A549 (cell line): Measurements from ENCODE around the gene AVPI1. TPM values are rescaled to one million over a fixed set of nuclear protein-coding genes. Genes with fewer than 3 reads are reported as not detected.
A peak's percentile ranks its signal among the peaks of the same experiment; 100 is the strongest.

Experiments
- ATAC-seq, 2 experiments: fragments of 200-7000 bp in 1 of 2; fragments of >200 bp in 1 of 2; cut with Nextera tagmentation in 1 of 2; cut with Tn5 transposase in 1 of 2; 3 replicates each; pipeline versions ENCODE4 v1.8.0 to v1.9.1; 2018 to 2020; ENCODE audit warnings: mild to moderate bottlenecking in 1 of 2, moderate library complexity in 1 of 2
- CTCF ChIA-PET: fragments of 300-600 bp; sonication (Branson Sonifier 250); formaldehyde crosslinking; extraction: SDS; loops from one replicate; lab custom pipeline; 2021; ENCODE audit warnings: antibody characterized with exemption, inconsistent platforms; lab: Yijun Ruan, JAX
- POLR2A ChIA-PET: fragments of 350-600 bp; formaldehyde crosslinking; extraction: SDS; loops from one replicate; lab custom pipeline; 2021; ENCODE audit warnings: antibody characterized with exemption, inconsistent platforms; lab: Yijun Ruan, JAX
- DNase-seq, 2 experiments: peaks; one replicate each; pipeline versions ENCODE4 v3.0.0 to v3.0.0-alpha.2; 2011 to 2016; ENCODE audit warnings: low read depth in 1 of 2, low spot score in 1 of 2
- FAIRE-seq: peaks from 2 replicates; lab custom pipeline; 2011; peaks lifted over from hg19 to GRCh38; lab: Jason Lieb, UNC
- H3K27ac ChIP-seq, 2 experiments: fragments of >200 bp; sonication (Bioruptor Twin); formaldehyde crosslinking; 3 replicates each; pipeline ENCODE4 v1.5.1; 2016 to 2017
- H3K4me1 ChIP-seq: fragments of >200 bp; sonication (Bioruptor Twin); formaldehyde crosslinking; 3 replicates; pipeline ENCODE4 v1.6.1; 2016
- H3K4me2 ChIP-seq: fragments of >200 bp; sonication (Bioruptor Twin); formaldehyde crosslinking; 3 replicates; pipeline ENCODE4 v1.6.1; 2016
- H3K4me3 ChIP-seq: fragments of >200 bp; sonication (Bioruptor Twin); formaldehyde crosslinking; 3 replicates; pipeline ENCODE4 v1.5.1; 2016
- H3K9me3 ChIP-seq: fragments of >200 bp; sonication (Bioruptor Twin); formaldehyde crosslinking; 3 replicates; pipeline ENCODE4 v1.6.1; 2016
- CBX8 ChIP-seq: fragments of 200-600 bp; sonication (generic); IDR thresholded peaks from 2 replicates; pipeline ENCODE4 v1.6.1; 2016
- CHD2 ChIP-seq: fragments of 150-350 bp; IDR thresholded peaks from 2 replicates; pipeline ENCODE4 v1.6.1; 2014; ENCODE audit warnings: low read length; ENCODE audit not compliant: partially characterized antibody
- E2F6 ChIP-seq: IDR thresholded peaks from 2 replicates; pipeline ENCODE4 v1.6.1; 2012; ENCODE audit warnings: low read depth, borderline replicate concordance
- EHMT2 ChIP-seq: fragments of 200-600 bp; sonication (generic); IDR thresholded peaks from 2 replicates; pipeline ENCODE4 v1.6.1; 2016; ENCODE audit warnings: antibody characterized with exemption, low read depth, mild to moderate bottlenecking, moderate library complexity
- ELK1 ChIP-seq: fragments of 150-350 bp; IDR thresholded peaks from 2 replicates; pipeline ENCODE4 v1.6.1; 2014; ENCODE audit warnings: low read depth, mild to moderate bottlenecking, low read length
- FOSL2 ChIP-seq, 2 experiments: fragments of 450-650 bp in 1 of 2; fragments of >200 bp in 1 of 2; sonication (Bioruptor Twin) in 1 of 2; formaldehyde crosslinking; IDR thresholded peaks; 2 replicates each; pipeline versions ENCODE4 v1.5.0 to v1.6.1; 2016 to 2020; ENCODE audit warnings: mild to moderate bottlenecking in 1 of 2, moderate library complexity in 1 of 2
- FOXS1 ChIP-seq: fragments of 250-450 bp; sonication (Bioruptor Pico); IDR thresholded peaks from 2 replicates; pipeline ENCODE4 v1.5.0; 2020; ENCODE audit warnings: mild to moderate bottlenecking, moderate library complexity
- HOXB13 ChIP-seq: fragments of 250-450 bp; sonication (Bioruptor Pico); IDR thresholded peaks from 2 replicates; pipeline ENCODE4 v1.5.0; 2020; ENCODE audit warnings: low read depth, mild to moderate bottlenecking, moderate library complexity
- HOXB5 ChIP-seq: fragments of 250-450 bp; sonication (Bioruptor Pico); IDR thresholded peaks from 2 replicates; pipeline ENCODE4 v1.5.0; 2020; ENCODE audit warnings: mild to moderate bottlenecking, moderate library complexity
- JUN ChIP-seq, 2 experiments: fragments of >200 bp; sonication (Bioruptor Twin); formaldehyde crosslinking; IDR thresholded peaks; 2 replicates in 1 of 2; 3 replicates in 1 of 2; pipeline ENCODE4 v1.6.1; 2016 to 2017
- KDM1A ChIP-seq: fragments of 200-600 bp; sonication (generic); IDR thresholded peaks from 2 replicates; pipeline ENCODE4 v1.6.1; 2016; ENCODE audit warnings: low read depth, mild to moderate bottlenecking
- MAZ ChIP-seq: fragments of 150-350 bp; IDR thresholded peaks from 2 replicates; pipeline ENCODE4 v1.6.1; 2014; ENCODE audit warnings: antibody characterized with exemption, low read depth, low read length, borderline replicate concordance
- MYC ChIP-seq: IDR thresholded peaks from 2 replicates; pipeline ENCODE4 v1.6.1; 2012; ENCODE audit warnings: mild to moderate bottlenecking, inconsistent platforms, low read length, improper control_type of control experiment, borderline replicate concordance
- NPAS2 ChIP-seq: fragments of 250-450 bp; sonication (Bioruptor Pico); IDR thresholded peaks from 2 replicates; pipeline ENCODE4 v1.8.0; 2022; ENCODE audit warnings: mild to moderate bottlenecking, moderate library complexity, borderline replicate concordance
- PBX3 ChIP-seq: IDR thresholded peaks from 2 replicates; pipeline ENCODE4 v1.6.1; 2012
- PHF8 ChIP-seq: fragments of 200-600 bp; sonication (generic); IDR thresholded peaks from 2 replicates; pipeline ENCODE4 v1.6.1; 2016; ENCODE audit warnings: low read depth, mild to moderate bottlenecking, antibody characterized with exemption, moderate library complexity, borderline replicate concordance
- POLR2A ChIP-seq: IDR thresholded peaks from 2 replicates; pipeline ENCODE4 v1.6.1; 2012; ENCODE audit warnings: mild to moderate bottlenecking, low read length
- POLR2AphosphoS2 ChIP-seq: conservative IDR thresholded peaks from 2 replicates; pipeline ENCODE4 v1.6.1; 2012; ENCODE audit warnings: low read length, improper control_type of control experiment, inconsistent platforms
- REST ChIP-seq: fragments of 200-600 bp; sonication (generic); IDR thresholded peaks from 2 replicates; pipeline ENCODE4 v1.6.1; 2016; ENCODE audit warnings: antibody characterized with exemption, mild to moderate bottlenecking, moderate library complexity
- RFX5 ChIP-seq: fragments of 450-650 bp; IDR thresholded peaks from 2 replicates; pipeline ENCODE4 v1.7.1; 2014; ENCODE audit warnings: antibody characterized with exemption, mild to moderate bottlenecking, moderate library complexity
- SREBF2 ChIP-seq: fragments of 450-650 bp; IDR thresholded peaks from 2 replicates; pipeline ENCODE4 v1.6.1; 2014; ENCODE audit warnings: mild to moderate bottlenecking, moderate library complexity
- USF2 ChIP-seq: fragments of 450-650 bp; IDR thresholded peaks from 2 replicates; pipeline ENCODE4 v1.6.1; 2014; ENCODE audit warnings: antibody characterized with exemption
- ZC3H11A ChIP-seq: fragments of 450-650 bp; IDR thresholded peaks from 2 replicates; pipeline ENCODE4 v1.6.1; 2014; ENCODE audit warnings: antibody characterized with exemption, mild to moderate bottlenecking
- ZFP36 ChIP-seq: fragments of 450-650 bp; IDR thresholded peaks from 2 replicates; pipeline ENCODE4 v1.6.1; 2014; ENCODE audit warnings: borderline replicate concordance; ENCODE audit not compliant: partially characterized antibody
- ZNF302 ChIP-seq: fragments of 250-450 bp; sonication (Bioruptor Pico); IDR thresholded peaks from 2 replicates; pipeline ENCODE4 v1.9.0; 2021; ENCODE audit warnings: inconsistent platforms, mild to moderate bottlenecking, moderate library complexity
- ZSCAN20 ChIP-seq: fragments of 250-450 bp; sonication (Bioruptor Pico); IDR thresholded peaks from 2 replicates; pipeline ENCODE4 v1.8.0; 2022; ENCODE audit warnings: mild to moderate bottlenecking, moderate library complexity
- WGBS: methylation state at CpG from one replicate; pipeline ENCODE4 v1.1.6; 2017; ENCODE audit errors: missing lambda C conversion rate; 5-methylcytosine and 5-hydroxymethylcytosine counted together
- polyA plus RNA-seq, 4 experiments: library from polyadenylated mRNA; depleted of rRNA in 3 of 4; stranded (reverse); fragments of >200 nt; fragmentation: RNase III in 1 of 4; extraction: RNeasy Plus Mini Kit Qiagen cat#74134 plus additional on column Dnase treatment in 1 of 4; gene quantifications; 2 replicates in 3 of 4; 3 replicates in 1 of 4; pipeline ENCODE4 v1.2.3, GENCODE V29; 2011 to 2017

The AVPI1 gene
- polyA plus RNA-seq, 2 of the 4 experiments (the other 2 are of a cell fraction), result 48.7 to 70.3 TPM

- H3K4me2 ChIP-seq, result no peak overlapping the region
- TF ChIP-seq FOXS1 (CRISPR knock-in tag), result no peak
- no peak for TF ChIP-seq CHD2
- TF ChIP-seq POLR2A, result no peak
- TF ChIP-seq CBX8, result no peak
- TF ChIP-seq REST, result no peak
- no peak for TF ChIP-seq ZNF302
- TF ChIP-seq USF2, result no peak
- TF ChIP-seq FOSL2 (IDR thresholded peaks at IDR 0.05), result no peak
- TF ChIP-seq FOSL2 (CRISPR knock-in tag; IDR thresholded peaks at IDR 0.05), result no peak
- no peak for TF ChIP-seq PBX3
- TF ChIP-seq NPAS2 (CRISPR knock-in tag), result no peak
- no peak for TF ChIP-seq ZFP36
- TF ChIP-seq PHF8, result no peak
- no peak for TF ChIP-seq KDM1A
- no peak for TF ChIP-seq RFX5
- TF ChIP-seq SREBF2, result no peak
- no peak for TF ChIP-seq ZC3H11A
- TF ChIP-seq ZSCAN20 (CRISPR knock-in tag), result no peak
- no peak for TF ChIP-seq JUN (IDR thresholded peaks at IDR 0.05)
- TF ChIP-seq, all 56 proteins: peak for 0
- Histone ChIP-seq H3K9me3 (peaks cover 2% of the 10 kb centered on the region; the same call in 1 of the 3 replicates), H3K4me3 (no peak overlapping the region), H3K4me1 (peaks cover 46% of the 10 kb centered on the region), H3K27ac (no peak overlapping the region; a peak in 1 of 6 replicates)
- POLR2A ChIA-PET, result no interaction called here
- CTCF ChIA-PET, result interaction anchor here (0.6 to 36.9 kb wide), 7 partner anchors 9 to 52 kb away, joined by 3 to 1127 read pairs (median 9); partner anchors contain the start of genes AVPI1, MARVELD1 and ZFYVE27
- FAIRE-seq (no peak), ATAC-seq (no peak), DNase-seq (no peak)
- 77% methylated on average over 12 of the region's 12 CpGs for WGBS
These were observed 35.1 kb upstream of the AVPI1 start for GRCh38 chr10:97721871-97722780.

- H3K9me3 ChIP-seq, result no peaks in the 10 kb centered on the region
- ATAC-seq, result no peak
- POLR2A ChIA-PET, result interaction anchor here (2.3 kb wide), 1 partner anchor 32 kb away, joined by 8 read pairs; the partner anchor contains the start of gene AVPI1
- H3K4me3 ChIP-seq, result no peak overlapping the region
- 98% methylated on average over 2 of the region's 2 CpGs for WGBS
- H3K4me2 ChIP-seq, result no peak overlapping the region; the same call in 2 of the 3 replicates
- no peak for DNase-seq
- H3K27ac ChIP-seq, result peak overlapping the region; percentile 69 to 81; a peak in 4 of 6 replicates
- TF ChIP-seq POLR2AphosphoS2 (no peak), ZSCAN20 (CRISPR knock-in tag) (no peak), FOXS1 (CRISPR knock-in tag) (no peak), HOXB13 (CRISPR knock-in tag) (no peak), EHMT2 (no peak), ELK1 (no peak), E2F6 (no peak), MAZ (no peak), HOXB5 (CRISPR knock-in tag) (no peak), SREBF2 (no peak), MYC (no peak)
- CTCF ChIA-PET, result interaction anchor here (0.9 to 36.9 kb wide), 4 partner anchors 3 to 44 kb away, joined by 3 to 1127 read pairs (median 1006); partner anchors contain the start of genes AVPI1, MARVELD1 and ZFYVE27
- H3K4me1 ChIP-seq, result peaks cover 46% of the 10 kb centered on the region
- FAIRE-seq, result no peak
These were observed 32.6 kb upstream of the AVPI1 start for GRCh38 chr10:97719602-97720001.
